Stomach (tissue), 9 donors: ENCODE results near the gene CYP4V2. TPM values are rescaled to one million over a fixed set of nuclear protein-coding genes. Genes with fewer than 3 reads are reported as not detected.

Experiments used
- DNase-seq, 2 donors: peaks; one replicate each; pipeline versions ENCODE4 v3.0.0 to v3.0.0-alpha.2; 2013 to 2019
- H3K27ac ChIP-seq, 5 donors: fragments of 200-600 bp in 4 of 5; sonication (generic) in 4 of 5; one replicate each; pipeline ENCODE4 v1.5.1; 2013 to 2019; ENCODE audit warnings: mild to moderate bottlenecking in 1 of 5, moderate library complexity in 1 of 5
- H3K27me3 ChIP-seq, 3 donors: fragments of 200-600 bp; sonication (generic); one replicate each; pipeline ENCODE4 v1.5.1; 2017 to 2019; ENCODE audit warnings: mixed run types in 1 of 3
- H3K36me3 ChIP-seq, 4 donors: fragments of 200-600 bp; sonication (generic); 1 replicate in 3 of 4; 2 replicates in 1 of 4; pipeline ENCODE4 v1.5.1; 2016 to 2019
- H3K4me1 ChIP-seq, 4 donors: fragments of 200-600 bp; sonication (generic); one replicate each; pipeline ENCODE4 v1.5.1; 2016 to 2019
- H3K4me3 ChIP-seq, 4 donors: fragments of 200-600 bp; sonication (generic) in 3 of 4; one replicate each; pipeline ENCODE4 v1.5.1; 2016 to 2019; ENCODE audit warnings: mild to moderate bottlenecking in 1 of 4
- H3K9me3 ChIP-seq, 4 donors: fragments of 200-600 bp; sonication (generic); one replicate each; pipeline ENCODE4 v1.5.1; 2016 to 2019
- EP300 ChIP-seq: sonication (generic); formaldehyde crosslinking; IDR thresholded peaks from one replicate; pipeline ENCODE4 v1.6.1; 2017; ENCODE audit warnings: antibody characterized with exemption
- POLR2A ChIP-seq, 4 donors: fragments of 450-650 bp; IDR thresholded peaks; one replicate each; pipeline ENCODE4 v1.6.1; 2016; ENCODE audit warnings: antibody characterized with exemption in 4 of 4, control low read depth in 2 of 4, mild to moderate bottlenecking in 1 of 4, moderate library complexity in 1 of 4
- POLR2AphosphoS5 ChIP-seq, 3 donors: sonication (generic); formaldehyde crosslinking; IDR thresholded peaks; one replicate each; pipeline ENCODE4 v1.6.1; 2016; ENCODE audit warnings: antibody characterized with exemption in 3 of 3
- WGBS, 5 donors: extraction: QIAGEN DNeasy Blood & Tissue Kit in 3 of 5; methylation state at CpG; one replicate each; pipeline versions ENCODE4 v1.1.5 to v1.1.7; 2013 to 2018; 5-methylcytosine and 5-hydroxymethylcytosine counted together
- intact Hi-C: fragments of 100-400 bp; cut with DNase I; formaldehyde crosslinking; loops from one replicate; pipeline ENCODE4 v1.15.1; 2023; ENCODE audit warnings: low total_unique reads
- polyA plus RNA-seq, 3 donors: library from polyadenylated mRNA; stranded (reverse); fragments of 200-250 nt; gene quantifications; one replicate each; pipeline ENCODE4 v1.2.3, GENCODE V29; 2013
- total RNA-seq, 5 donors: library from RNA; depleted of rRNA; stranded (reverse); fragments of >200 nt; gene quantifications; one replicate each; pipeline versions ENCODE4 v1.1.0 to v1.2.3, GENCODE V29; 2014 to 2016
- TF ChIP-seq, protein P1 (sequence below), 7 experiments: fragments of 450-650 bp in 4 of 7; fragments of 200-600 bp in 3 of 7; sonication (generic) in 3 of 7; IDR thresholded peaks; one replicate each; pipeline ENCODE4 v1.5.1; 2016 to 2019; ENCODE audit warnings: antibody characterized with exemption in 7 of 7, control low read depth in 2 of 7, mild to moderate bottlenecking in 1 of 7
- donor health status: healthy with polysubstance abuse.
- donor health status: Bipolar disorder and iron deficiency.
- donor health status: healthy.

The CYP4V2 gene
- total and polyA plus RNA-seq, 8 donors = 6.0 to 33.2 (median 12.4) TPM

DNA sequence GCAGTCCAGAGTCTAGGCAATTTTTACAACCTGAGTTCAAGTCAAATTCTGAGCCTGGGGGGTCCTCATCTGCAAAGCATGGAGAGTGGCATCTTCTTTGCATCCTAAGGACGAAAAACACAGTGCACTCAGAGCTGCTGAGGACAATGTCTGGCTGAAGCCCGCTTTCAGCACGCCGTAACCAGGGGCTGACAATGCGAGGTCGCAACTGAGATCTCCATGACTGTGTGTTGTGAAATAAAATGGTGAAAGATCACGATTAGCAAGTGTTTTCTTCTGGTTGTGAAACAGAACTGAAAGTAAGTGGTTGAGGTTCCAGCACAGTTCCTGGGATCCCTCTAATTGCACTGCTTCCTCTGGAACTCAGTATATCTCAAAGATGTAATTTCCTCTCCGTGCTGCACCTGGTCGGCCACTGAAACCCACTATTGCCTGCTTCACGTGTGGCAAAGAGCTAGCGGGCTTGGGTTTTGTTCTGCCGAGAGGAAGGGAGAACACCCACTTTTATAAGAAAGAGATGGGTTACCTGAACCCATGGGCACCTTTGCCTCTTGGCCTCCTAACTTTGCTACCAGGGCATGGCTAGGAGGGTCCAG, 66.9 kb downstream of the CYP4V2 start:
- TF ChIP-seq POLR2A (IDR thresholded peaks at IDR 0.05) (no peak), POLR2AphosphoS5 (IDR thresholded peaks at IDR 0.05) (no peak), EP300 (no peak)
- TF ChIP-seq, protein P1, sequence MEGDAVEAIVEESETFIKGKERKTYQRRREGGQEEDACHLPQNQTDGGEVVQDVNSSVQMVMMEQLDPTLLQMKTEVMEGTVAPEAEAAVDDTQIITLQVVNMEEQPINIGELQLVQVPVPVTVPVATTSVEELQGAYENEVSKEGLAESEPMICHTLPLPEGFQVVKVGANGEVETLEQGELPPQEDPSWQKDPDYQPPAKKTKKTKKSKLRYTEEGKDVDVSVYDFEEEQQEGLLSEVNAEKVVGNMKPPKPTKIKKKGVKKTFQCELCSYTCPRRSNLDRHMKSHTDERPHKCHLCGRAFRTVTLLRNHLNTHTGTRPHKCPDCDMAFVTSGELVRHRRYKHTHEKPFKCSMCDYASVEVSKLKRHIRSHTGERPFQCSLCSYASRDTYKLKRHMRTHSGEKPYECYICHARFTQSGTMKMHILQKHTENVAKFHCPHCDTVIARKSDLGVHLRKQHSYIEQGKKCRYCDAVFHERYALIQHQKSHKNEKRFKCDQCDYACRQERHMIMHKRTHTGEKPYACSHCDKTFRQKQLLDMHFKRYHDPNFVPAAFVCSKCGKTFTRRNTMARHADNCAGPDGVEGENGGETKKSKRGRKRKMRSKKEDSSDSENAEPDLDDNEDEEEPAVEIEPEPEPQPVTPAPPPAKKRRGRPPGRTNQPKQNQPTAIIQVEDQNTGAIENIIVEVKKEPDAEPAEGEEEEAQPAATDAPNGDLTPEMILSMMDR (IDR thresholded peaks at IDR 0.05) = no peak
- WGBS, 5 donors = 88 to 95% (median 92%) methylated on average over 12 of the region's 12 CpGs
- peaks cover 0 to 10% (median 0%) of the 10 kb centered on the region in 4 donors for H3K36me3 ChIP-seq
- H3K27ac ChIP-seq = no peak overlapping the region
- no peak overlapping the region for H3K4me3 ChIP-seq
- no peaks in the 10 kb centered on the region for H3K9me3 ChIP-seq
- no peaks in the 10 kb centered on the region for H3K4me1 ChIP-seq
- no peak for DNase-seq
- H3K27me3 ChIP-seq = no peaks in the 10 kb centered on the region
- intact Hi-C loops = no loop called here

DNA sequence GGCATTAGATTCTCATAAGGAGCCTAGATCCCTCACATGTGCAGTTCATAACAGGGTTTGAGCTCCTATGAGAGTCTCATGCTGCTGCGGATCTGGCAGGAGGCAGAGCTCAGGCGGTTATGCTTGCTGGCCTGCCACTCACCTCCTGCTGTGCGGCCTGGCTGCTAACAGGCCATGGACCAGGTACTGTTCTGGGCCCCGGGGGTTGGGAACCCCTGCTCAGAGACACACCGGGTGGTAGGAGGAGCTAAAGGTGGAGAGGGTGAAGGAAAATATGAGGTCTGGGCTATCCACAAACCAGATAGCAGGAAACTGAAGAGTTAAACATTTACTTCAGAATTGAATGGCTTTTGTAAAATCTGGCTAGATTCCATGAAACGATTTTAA, 68.7 kb downstream of the CYP4V2 start:
- Histone ChIP-seq H3K27me3 (no peaks in the 10 kb centered on the region), H3K36me3 (peaks cover 0 to 10% (median 0%) of the 10 kb centered on the region in 4 donors), H3K4me3 (no peak overlapping the region), H3K27ac (no peak overlapping the region), H3K9me3 (no peaks in the 10 kb centered on the region), H3K4me1 (no peaks in the 10 kb centered on the region)
- TF ChIP-seq, protein P1 (IDR thresholded peaks at IDR 0.05) = no peak
- TF ChIP-seq POLR2A (IDR thresholded peaks at IDR 0.05) (no peak), EP300 (no peak), POLR2AphosphoS5 (IDR thresholded peaks at IDR 0.05) (no peak)
- intact Hi-C loops = no loop called here
- WGBS, 5 donors = 58 to 69% (median 66%) methylated on average over 6 of the region's 6 CpGs
- DNase-seq = peak in 1 of 2 donors; percentile 20

Other genes with a start within 250 kb of the CYP4V2 start
- gene TLR3, start 122.4 kb upstream of the CYP4V2 start, total RNA-seq = 10 to 100 TPM in 1 of 5 donors, 1 to 10 TPM in 3, under 1 TPM in 1; 0.29 to 12.3 (median 2.6) TPM
- 1 to 10 TPM in 2 of 3 donors, under 1 TPM in 1; 0.92 to 2.6 (median 1.7) TPM for gene TLR3, start 122.4 kb upstream of the CYP4V2 start, polyA plus RNA-seq
- 100 to 1,000 TPM in 1 of 5 donors, 10 to 100 TPM in 3, 1 to 10 TPM in 1; 7.0 to 101 (median 35.9) TPM for gene FAM149A, start 86.9 kb upstream of the CYP4V2 start, total RNA-seq
- gene FAM149A, start 86.9 kb upstream of the CYP4V2 start, polyA plus RNA-seq = 10 to 100 TPM in 2 of 3 donors, 1 to 10 TPM in 1; 5.6 to 24.7 (median 16.1) TPM
- under 1 TPM in 2 of 5 donors, not detected in 3; 0.58 to 0.73 TPM for gene KLKB1, start 35.9 kb downstream of the CYP4V2 start, total RNA-seq
- 1 to 10 TPM in 1 of 3 donors, under 1 TPM in 1, not detected in 1; 0.56 to 1.1 TPM for gene KLKB1, start 35.9 kb downstream of the CYP4V2 start, polyA plus RNA-seq
- gene F11, start 74.6 kb downstream of the CYP4V2 start, total RNA-seq = not detected
- gene F11, start 74.6 kb downstream of the CYP4V2 start, polyA plus RNA-seq = under 1 TPM in 1 of 3 donors, not detected in 2; 0.18 TPM